ENCODE results near the gene MTHFS.
A peak's percentile ranks its signal among the peaks of the same experiment; 100 is the strongest.

The MTHFS gene

DNA sequence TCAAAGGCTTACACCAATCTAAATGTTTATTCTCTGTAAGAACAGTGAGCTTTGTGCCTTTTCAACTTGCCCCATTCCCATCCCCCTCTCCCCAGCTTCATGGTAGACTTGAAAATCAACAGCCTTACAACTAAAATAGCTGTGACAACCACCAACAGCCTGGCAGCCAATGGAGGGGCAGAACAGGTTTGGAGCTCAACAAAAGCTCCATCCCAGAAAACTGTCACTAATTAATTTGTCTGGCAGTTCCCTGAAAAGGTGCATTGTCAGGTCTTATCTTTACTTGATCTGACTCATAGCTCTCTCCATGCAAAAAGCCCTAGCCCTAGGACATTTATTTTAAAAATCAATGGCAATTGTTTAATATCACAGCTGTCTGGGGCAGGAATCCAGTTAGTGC is 22.6 kb downstream of the MTHFS start:
- no peak for DNase-seq

DNA sequence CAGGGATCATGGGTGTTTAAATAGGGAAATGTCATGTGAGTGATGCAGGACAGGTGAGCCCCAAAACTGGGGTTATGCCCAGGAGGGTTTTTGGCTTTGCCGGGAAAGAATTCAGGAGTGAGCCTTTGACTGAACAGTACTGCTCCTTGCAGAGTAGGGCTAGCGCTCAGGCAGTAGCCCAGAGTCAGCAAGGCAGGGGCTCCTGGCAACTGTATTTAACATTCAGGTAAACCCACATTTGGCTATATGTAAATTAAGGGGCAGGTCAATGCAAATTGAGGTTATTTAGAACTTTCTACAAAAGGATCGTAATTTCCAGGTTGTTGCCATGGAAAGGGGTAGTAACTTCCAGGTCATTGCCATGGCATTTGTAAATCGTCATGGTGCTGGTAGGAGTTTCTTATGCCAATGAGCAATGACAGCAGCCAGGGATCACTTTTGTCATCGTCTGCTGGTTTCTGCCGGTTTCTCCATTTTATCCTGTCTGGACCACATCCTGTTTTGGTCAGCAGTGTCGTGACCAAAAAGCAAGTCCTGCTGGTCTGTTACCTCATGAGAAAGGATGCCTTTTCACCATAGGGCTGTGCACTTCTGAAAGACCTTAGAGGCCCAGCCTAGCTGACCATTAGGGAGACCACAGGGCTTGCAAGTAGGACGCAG is 24.3 kb downstream of the MTHFS start:
- no peak for DNase-seq

DNA sequence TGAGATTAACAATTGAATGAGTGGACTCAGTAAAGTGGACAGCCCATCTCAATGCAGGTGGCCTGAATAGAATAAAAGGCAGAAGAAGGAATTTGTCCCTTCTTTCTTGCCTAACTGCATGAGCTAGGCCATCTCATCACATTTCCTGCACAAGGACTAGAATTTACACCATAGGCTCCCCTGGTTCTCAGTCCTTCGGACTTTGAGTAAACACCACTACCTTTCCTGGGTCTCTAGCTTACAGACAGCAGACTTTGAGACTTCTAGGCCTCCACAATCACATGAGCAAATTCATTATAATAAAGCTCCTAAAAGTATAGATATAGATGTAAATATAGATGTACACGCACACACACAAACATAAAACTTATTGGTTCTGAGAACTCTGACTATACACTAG is 28.3 kb downstream of the MTHFS start:
- no peak for DNase-seq

DNA sequence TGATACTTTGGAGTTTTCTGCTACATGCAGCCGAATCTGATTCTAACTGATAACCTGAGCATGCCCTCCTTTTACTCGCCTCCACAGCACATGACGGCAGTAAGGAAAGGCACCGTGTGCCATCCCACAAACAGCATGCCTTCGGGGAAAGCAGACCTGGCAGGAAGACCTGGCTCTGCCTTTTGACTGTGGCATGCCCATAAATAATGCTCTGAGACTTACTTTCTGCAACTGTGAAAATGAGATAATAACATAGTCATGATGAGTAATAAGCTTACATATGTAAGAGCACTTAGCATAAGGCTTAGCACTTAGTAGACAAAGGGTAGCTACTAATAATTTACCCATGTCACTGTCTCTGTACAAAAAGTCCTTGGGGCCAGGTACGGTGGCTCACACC is 32.9 kb downstream of the MTHFS start:
- no peak for DNase-seq

DNA sequence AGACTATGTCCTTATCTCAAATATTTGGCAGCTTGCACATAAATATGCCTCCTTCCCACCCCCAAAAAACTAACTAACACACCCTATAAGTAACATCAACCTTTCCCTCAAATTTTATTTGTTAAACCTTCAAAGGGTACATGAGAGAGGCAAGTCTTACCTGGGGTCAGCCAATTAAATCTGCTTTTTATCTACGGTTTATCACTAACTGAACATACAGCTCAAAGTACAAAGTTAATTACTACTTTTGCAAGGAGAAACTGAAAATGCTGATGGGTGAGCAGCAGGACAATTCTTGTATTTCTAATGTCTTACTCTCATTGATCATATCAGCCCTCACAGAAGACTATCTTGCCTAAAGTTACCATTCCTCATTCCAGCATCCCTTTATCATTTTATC is 34.6 kb downstream of the MTHFS start:
- DNase-seq: no peak

DNA sequence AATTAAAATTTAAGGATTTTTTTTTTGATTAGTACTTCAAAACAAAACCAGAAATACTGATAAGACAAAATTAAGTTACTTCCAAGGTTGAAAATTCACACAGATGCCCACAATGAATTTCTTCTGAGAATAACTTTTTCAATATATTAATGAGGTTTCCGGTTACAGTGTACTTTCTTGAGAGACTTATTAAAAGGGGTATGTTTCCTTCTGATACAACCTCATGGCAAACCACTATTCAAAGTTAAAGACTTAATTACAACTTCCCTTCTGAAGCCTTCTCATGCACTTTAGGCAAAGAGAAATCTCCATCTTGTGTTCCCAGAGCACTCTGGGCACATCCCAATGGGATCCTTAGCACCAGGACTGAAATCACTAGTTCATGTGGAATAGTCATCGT is 36.2 kb downstream of the MTHFS start:
- no peak for DNase-seq

DNA sequence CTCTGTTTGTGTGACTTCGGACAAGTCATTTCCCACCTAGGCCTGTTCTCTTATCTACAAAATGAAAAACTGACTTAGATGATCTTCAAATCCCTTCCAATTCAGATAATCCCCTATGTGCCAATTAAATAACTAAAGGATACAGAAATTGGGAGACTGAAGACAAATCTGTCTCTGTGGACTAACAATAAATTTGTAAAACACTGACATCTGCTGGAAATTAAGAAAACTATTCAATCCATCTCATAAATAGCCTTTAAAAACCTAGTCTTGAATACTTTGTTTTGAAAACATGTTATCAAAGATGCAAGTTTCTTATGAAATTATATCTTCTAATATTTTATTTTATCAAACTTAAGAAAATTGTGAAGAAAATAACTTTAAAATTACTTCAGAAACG is 38.3 kb downstream of the MTHFS start:
- DNase-seq: no peak

DNA sequence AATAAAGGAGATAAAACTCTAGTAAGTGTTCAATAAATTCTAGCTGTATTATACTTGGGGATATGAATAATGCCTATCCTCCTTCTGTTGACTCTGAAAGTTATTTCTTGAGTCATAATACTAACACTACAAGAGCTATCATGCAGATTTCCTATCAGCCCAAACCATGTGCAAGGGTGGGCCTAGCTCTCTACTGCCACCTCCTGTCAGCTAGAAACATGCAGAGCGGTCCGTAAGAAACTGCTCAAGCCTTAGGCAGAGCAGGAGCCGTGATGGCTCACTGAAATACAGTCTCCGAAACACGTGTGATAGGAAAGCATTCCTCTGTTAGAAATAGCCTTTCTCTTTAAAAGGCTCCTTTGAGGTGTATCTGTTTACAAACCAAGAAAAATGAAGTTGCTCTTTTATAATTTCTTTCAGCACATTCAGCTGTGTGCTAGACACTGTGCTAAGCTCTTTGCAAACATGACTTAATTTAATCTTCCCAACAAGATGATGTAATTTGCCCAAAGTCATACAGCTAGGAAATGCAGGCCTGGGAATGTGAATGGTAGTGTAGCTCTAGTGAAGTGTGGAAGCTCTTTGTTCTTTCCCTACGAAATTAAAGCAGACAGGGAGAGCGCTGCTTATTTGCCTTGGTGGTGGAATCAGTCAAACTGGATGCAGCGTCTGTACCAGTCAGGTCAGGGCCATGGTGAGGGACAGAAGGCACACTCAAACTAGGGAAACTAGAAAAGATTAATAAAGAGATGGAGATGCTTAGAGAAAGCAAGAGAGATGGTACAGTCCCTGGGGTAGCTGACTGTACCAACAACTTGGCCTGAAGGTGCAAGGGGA is 43.1 kb downstream of the MTHFS start:
- DNase-seq: peak; percentile 37

DNA sequence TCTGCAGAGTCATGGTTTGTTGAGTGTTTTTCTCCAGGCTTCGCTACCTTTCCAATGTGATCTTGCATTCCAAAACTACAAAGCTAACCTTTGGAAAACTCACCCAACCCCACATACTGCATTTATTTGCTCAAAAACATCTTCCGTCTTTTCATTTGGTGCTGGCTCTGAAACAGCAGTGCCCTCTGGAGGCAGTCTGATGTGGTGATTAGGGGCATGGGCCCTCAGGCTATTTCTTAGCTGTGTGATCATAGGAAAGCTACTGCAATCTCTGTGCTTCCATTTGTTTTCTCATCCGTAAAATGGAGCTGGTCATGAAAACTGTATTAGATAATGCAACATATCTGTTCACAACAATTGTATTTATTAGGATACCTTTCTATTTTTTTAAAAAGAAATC is 47.0 kb downstream of the MTHFS start:
- DNase-seq: no peak

DNA sequence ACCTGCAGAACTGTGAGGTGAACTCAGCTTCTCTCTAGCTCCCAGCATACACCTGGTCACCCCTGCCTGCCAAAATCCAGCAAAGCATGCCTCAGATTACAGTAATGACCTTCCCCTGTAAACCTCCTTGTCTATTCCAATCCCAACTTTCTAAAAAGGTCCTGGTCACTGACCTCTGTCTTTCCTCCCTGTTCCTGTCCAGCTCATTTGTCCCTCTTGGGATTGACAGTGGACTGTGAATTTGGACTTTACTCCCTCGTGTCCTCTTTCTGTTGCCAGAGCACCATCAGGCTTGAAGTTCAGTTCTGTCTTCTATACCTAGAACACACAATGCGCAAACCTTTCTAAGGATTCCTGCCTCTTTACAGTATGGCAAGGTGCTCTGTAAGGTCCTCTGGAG is 50.3 kb downstream of the MTHFS start:
- DNase-seq: no peak

DNA sequence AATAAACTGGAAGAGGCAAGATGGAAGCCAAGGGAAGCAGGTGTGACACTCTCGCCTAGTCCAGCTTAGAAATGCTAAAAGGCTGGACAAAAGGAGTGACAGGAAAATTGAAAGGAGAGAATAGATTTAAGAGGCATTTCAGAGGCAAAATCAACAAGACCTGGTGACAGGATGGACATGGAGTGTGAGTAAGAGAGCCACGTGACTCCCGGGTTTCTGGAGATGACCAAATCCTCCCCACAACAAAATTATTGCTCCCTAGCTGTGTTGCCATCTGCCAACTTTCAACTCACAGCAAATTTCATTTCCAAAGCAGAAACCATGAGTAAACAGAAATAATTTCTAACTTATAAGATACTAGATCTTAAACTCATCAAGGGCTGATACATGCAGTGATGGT is 52.6 kb downstream of the MTHFS start:
- no peak for DNase-seq

DNA sequence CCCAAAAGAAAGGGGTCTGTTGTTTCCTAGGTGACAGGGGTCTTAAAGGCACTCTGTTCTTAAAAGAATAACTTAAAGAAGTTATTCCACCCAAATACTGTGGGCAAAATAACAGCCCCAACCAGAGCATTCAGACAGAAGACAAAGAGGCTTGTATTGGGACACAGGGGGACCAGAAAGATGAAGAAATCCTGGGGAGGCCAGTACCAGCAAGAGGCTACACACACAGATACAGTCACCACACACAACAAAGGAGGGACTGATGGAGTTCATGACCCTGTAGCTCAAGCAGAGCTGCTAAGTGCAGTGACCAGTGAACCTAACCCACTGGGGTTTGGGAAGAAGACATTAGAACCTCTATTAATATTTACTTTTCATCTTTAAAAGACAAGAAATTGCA is 59.0 kb downstream of the MTHFS start:
- DNase-seq: no peak

DNA sequence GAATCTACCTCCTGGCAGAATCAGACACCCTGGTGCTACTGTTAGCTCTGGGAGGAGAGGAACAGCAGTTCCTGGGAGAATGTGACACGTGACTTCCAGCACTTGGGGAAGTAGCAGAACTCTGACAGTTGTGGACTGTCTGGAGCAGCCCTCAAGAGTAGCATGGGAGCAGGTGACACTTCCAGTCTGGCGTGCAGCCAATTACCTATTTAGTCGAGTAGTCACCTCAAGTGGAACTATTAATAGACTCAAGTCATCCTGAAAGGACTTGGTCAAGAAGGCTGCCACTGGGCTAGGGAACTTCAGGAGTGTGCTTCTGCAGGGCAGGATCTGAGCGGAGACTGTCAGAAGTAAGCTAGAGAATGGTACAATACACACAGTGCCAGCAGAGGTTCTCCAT is 62.3 kb downstream of the MTHFS start:
- peak; percentile 60 for DNase-seq

DNA sequence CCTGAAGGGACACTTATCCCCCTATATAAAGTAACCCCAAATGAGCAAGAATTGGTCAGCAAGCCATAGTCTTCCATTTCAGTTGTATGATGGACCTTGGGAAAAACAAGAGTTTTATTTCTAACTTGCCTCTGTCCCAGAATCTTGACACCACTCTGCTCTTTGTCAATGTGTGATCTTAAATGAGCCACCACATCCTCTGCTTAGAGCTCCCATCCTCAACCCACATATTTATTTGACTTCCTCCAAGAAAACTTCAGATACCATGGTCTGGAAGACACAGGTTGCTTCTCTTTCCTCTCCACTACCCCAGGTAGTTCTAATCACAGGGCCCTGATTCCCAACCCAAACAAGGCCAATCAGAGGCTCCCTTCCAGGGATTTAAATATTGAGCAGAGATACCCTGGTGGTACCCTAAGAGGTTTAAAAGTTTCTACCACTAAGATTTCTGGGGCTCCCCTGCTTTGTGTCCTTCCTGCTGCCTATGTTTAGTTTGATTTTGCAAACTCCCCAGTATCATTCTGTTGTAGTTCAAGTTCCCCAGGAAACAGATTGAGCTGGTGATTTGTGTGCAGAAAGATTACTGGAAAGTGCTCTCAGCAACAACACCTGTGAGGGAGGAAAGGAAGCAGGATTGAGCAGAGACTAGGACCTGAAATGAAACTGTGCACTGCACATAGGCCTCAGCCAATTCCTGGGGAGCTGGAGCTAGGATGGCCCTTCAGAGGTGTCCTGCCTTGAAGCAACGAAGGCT is 64.3 kb downstream of the MTHFS start:
- DNase-seq: no peak

DNA sequence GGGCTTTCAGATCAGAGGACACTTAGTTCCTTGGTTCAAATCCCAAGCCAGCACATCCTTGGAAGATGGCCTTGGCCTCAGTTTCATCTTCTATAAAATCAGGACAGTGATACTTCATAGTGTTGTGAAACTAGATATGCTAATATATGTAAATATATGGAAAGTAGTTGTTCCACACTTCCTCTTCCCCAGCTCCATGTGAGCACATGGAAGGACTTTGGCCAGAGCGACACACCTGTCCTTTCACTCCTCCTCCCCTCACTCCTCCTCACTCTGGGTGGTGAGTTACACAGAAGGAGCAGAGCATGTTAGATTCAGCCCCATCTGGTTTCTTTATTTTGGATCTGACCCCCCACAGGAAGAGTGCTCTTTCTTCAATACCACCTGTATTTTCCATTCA is 65.2 kb downstream of the MTHFS start:
- no peak for DNase-seq

DNA sequence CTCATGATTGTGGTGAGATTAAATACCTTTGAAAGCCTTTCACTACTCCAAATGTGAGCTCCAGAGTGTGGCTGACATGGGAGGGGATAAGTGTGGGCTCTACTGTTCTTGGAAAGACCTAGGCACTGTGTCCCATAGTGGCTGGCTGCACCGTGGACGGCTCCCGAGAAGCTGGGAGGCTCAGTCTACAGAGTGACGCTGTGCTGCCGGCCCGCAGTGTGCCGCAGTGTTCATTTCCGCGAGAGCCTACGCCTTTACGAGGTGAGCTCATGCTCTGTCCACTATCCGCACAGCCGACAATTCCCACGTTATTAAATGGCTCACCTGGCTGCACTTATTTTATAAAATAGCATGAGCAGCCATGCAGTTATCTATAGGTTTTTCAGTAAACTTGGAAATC is 66.9 kb downstream of the MTHFS start:
- DNase-seq: no peak

DNA sequence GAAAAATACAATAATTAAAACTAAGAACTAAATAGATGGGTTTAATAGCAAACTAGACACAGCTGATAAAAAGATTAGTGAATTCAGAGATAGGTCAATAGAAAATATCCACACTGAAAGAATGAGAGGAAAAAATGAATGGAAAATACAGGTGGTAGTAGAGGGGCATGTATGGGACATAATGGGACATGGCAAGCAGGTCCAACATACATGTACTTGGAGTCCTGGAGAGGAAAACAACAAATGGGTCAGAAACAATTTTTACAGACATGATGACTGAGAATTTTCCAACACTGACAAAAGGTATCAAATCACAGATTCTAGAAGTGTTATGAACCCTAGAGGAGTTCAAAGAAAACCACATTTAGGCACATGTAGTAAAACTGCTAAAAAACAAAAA is 68.4 kb downstream of the MTHFS start:
- DNase-seq: no peak

DNA sequence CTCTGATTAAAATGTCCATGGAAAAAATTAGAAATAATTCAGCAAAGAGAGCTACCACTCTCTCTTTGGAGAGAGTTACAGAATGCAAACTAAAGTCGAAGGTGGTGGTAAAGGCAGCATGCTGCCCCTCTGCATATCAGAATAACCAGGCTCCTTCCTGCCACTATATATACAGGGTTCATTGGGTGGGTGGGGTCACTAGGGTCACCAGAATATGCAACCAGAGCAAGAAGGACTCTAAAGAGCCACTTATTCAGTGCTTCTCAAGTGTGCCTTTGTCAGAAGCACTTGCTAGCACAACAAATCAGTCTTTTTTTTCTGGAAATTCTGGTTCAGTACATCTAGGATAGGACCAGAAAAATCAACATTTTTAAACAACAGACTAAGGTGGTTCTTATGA is 70.0 kb downstream of the MTHFS start:
- DNase-seq: no peak

DNA sequence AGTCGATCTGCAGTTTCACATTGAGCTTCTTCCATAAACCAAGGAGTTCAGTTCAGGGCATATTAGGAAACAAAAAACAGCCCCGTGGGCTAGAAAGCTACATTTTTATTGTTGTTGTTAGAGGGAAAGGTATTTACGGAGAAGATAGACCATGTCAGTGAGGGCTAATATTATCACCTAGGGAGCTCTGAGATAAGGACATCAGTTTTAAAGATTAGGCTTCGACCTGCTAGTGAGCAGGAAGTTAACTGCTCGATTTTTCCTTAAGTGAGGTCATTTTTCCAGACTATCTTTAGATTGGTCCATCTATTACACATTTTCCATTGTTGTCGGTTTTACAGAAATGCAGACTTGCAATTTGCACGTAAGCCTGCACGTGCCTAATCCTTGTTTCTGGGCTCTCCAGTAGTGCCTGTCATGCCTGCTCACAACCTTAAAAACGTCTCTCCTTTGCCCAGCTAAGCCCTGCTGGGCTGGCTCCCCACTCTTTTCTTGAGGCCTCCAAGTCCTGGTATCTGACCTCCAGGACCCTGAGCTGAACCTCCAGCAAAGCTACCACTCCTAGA is 72.6 kb downstream of the MTHFS start:
- no peak for DNase-seq

DNA sequence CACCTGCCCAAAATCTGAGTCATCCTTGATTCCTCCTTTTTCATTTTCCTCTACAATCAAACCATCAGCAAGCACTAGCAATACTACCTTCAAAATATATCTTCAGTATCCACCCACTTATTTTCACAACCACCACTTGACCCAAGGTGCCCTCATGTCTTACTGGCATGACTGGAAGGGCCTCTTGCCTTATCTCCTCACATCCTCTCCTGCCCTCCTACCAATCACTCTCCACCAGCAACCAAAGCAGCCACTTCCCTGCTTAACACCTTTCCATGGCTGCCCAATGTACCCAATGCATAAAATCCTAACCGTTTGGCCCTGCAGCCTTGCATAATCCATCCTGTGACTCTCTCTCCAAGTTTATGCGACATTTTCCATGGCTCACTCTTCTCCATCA is 76.0 kb downstream of the MTHFS start:
- DNase-seq: no peak

DNA sequence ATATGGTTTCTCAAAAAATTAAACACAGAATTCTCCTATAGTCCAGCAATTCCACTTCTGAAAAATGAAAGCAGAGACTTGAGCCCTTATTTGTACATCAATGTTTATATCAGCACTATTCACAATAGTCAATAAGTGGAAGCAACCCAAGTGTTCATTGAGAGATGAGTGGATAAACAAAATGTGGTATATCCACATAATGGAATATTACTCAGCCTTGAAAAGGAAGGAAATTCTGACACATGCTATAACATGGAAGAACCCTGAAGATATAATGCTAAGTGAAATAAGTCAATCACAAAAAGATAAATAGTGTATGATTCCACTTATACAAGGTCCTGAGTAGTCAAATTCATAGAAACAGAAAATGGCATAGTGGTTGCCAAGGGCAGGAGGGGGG is 76.6 kb downstream of the MTHFS start:
- DNase-seq: no peak

DNA sequence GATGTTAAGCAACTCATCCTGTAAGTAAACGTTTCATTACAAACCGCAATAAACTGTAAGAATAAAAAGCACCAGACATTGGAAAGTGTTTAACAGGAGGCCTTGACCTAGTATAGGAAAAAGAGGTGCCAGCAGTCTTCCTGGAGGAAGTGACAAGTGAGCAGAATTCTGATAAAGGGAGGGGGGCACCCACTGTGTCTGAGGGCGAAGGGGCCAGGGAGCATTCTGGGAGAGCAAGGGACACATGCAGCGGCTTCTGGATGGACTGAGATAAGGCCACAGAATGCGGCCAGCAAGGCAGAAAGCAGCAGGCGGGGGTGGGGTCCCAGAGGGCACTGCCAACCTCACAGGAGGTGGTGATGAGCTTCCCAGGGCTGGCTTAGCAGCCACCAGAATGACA is 80.2 kb downstream of the MTHFS start:
- no peak for DNase-seq

DNA sequence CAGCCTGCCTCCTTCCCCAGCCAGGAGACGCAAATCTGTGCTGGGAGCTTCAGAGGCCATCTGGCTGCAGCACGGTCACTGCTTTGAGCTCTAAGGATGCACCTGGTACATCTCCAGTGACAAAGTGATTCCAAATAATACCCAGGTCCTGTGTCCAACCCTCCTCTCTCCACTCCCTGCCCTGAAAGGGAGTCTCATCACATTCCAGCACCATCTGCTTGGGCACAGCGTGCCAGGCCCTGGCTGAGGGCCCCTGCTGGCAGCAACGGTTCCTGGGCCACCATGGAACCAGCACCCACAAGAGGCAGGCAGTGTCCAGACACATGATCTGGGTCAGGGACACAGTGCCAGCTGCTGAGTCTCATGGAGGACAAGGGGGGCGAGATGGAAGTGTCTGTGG is 81.3 kb downstream of the MTHFS start:
- DNase-seq: no peak

DNA sequence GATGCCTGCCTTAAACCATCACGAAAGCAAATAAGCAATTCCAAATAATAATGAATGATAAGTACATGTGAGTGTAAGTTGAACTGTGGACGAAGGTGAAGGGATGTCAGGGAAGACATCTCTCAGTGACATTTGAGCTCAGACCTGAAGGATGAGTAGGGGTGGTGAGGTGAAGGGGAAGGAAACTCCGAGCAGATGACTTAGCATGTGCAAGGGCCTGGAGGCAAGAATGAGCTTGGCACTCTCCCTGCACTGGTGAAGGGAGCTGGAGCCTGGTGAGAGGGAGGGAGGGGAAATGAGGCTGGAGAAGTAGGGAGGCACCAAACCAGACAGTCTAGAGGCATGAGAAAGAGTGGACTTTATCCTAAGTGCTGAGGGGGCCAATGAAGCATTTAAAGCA is 84.3 kb downstream of the MTHFS start:
- no peak for DNase-seq

Measured in NCI-H345 (cell line).